ENCODE measurements around the gene NTNG2.

DNA sequence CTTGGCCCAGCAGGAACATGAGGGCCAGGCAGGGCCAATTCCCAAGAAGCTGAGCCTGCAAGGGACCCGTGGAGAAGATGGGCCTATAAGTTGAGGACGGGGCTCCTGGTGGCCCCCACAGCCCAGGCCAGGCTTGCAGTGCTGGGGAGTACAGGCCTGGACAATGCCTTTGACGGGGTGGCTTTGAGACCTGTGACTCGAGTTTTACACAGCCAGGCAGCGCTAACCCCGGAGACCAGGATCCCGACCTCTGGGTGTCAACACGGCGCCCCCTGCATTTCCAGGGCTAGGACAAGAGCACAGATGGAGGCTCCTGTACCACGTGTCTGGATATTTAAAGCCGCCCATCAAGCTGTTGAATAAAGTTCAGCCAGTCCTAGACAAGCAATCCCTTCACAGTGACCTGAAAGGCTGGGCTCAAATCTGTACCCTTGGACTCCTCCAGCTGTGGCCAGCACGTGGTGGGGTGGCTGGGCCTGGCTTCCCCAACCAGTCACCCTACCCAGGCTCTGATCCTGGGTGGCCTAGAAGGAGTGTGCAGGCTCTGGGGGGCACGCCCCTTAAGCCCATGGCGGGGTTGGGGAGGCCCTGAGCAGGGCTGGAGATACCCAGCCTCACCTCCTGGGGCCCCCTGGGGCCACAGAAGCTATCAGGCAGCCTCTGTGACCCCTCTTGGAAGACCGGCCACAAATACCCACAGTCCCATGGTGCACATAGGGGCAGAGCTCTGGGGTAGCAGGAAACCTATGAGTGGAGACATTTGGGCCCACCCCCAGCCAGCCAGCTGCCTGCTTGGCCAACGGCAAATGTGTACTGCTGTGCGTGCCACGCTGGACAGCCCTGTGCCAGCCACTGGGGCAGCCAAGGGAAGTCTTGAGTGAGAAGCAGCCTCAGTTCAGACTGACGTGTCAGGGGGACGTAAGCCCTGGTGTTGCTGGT is 88.7 kb downstream of the NTNG2 start:
- TF ChIP-seq CTCF (conservative IDR thresholded peaks at IDR 0.05; ENCODE audit: low read length), result no peak
- TF ChIP-seq EZH2phosphoT487 (IDR thresholded peaks at IDR 0.05; ENCODE audit: borderline replicate concordance), result no peak

Data from Loucy (cell line).